Lower leg skin (tissue), 4 donors: ENCODE data around the gene BMP8B. TPM values are rescaled to one million over a fixed set of nuclear protein-coding genes. Genes with fewer than 3 reads are reported as not detected.
"Not testable (repeated sequence)": the region's sequence is repeated elsewhere in the genome, so short reads cannot be mapped to it uniquely, and the experiment has no call there.

ENCODE experiments used
- DNase-seq, 2 donors: peaks; one replicate each; pipeline ENCODE4 v3.0.0-alpha.2; 2019; ENCODE audit warnings: low spot score in 2 of 2
- H3K4me3 ChIP-seq: fragments of 200-600 bp; sonication (generic); 2 replicates; pipeline ENCODE4 v1.5.1; 2017; ENCODE audit warnings: mild to moderate bottlenecking, low read depth; ENCODE audit not compliant: poor library complexity, severe bottlenecking
- CTCF ChIP-seq, 3 donors: fragments of 450-650 bp; IDR thresholded peaks; one replicate each; pipeline ENCODE4 v1.5.1; 2016; ENCODE audit warnings: antibody characterized with exemption in 3 of 3, mild to moderate bottlenecking in 3 of 3, moderate library complexity in 2 of 3
- POLR2A ChIP-seq, 2 donors: fragments of 450-650 bp; IDR thresholded peaks; one replicate each; pipeline ENCODE4 v1.6.1; 2016 to 2017; ENCODE audit warnings: antibody characterized with exemption in 2 of 2, mild to moderate bottlenecking in 1 of 2, moderate library complexity in 1 of 2
- WGBS, 2 donors: methylation state at CpG; one replicate each; pipeline ENCODE4 v1.1.5; 2018; 5-methylcytosine and 5-hydroxymethylcytosine counted together
- intact Hi-C: fragments of 100-400 bp; cut with DNase I; formaldehyde crosslinking; loops from one replicate; pipeline ENCODE4 v1.15.0; 2023; ENCODE audit warnings: low total_unique reads
- total RNA-seq, 4 donors: library from RNA; depleted of rRNA; stranded (reverse); fragments of >200 nt; gene quantifications; one replicate each; pipeline ENCODE4 v1.1.0, GENCODE V29; 2016

Gene BMP8B
- total RNA-seq, 4 donors from 2014 or later: 1.1 to 2.2 (median 1.5) TPM

- H3K4me3 ChIP-seq: no peak overlapping the region
- TF ChIP-seq POLR2A (IDR thresholded peaks at IDR 0.05) (no peak), CTCF (IDR thresholded peaks at IDR 0.05) (no peak)
- intact Hi-C loops: no loop called here
- WGBS, 2 donors: 75 to 92% methylated on average over 11 of the region's 11 CpGs
- DNase-seq: no peak
Observed at GRCh38 chr1:39787468-39787867, 1.2 kb downstream of the BMP8B start.

- intact Hi-C loops, H3K4me3 ChIP-seq, DNase-seq: not testable (repeated sequence)
- WGBS, 2 donors: 88 to 100% methylated on average over 4 to 5 of the region's 5 CpGs
Observed at GRCh38 chr1:39787108-39787375, 1.6 kb downstream of the BMP8B start.

GRCh38 chr1:39786303-39787107 is 2.2 kb downstream of the BMP8B start:
- intact Hi-C loops, DNase-seq, H3K4me3 ChIP-seq: not testable (repeated sequence)
- WGBS, 2 donors: 84 to 86% methylated on average over 7 to 8 of the region's 12 CpGs

GRCh38 chr1:39782685-39783084 is 6.0 kb downstream of the BMP8B start:
- DNase-seq, intact Hi-C loops, H3K4me3 ChIP-seq: not testable (repeated sequence)
- WGBS, 2 donors: 89 to 92% methylated on average over 10 of the region's 10 CpGs

GRCh38 chr1:39782103-39782502 is 6.6 kb downstream of the BMP8B start:
- intact Hi-C loops: no loop called here
- 86 to 93% methylated on average over 6 of the region's 6 CpGs for WGBS, 2 donors
- no peak for DNase-seq
- TF ChIP-seq CTCF (IDR thresholded peaks at IDR 0.05): no peak
- no peak for TF ChIP-seq POLR2A (IDR thresholded peaks at IDR 0.05)
- H3K4me3 ChIP-seq: no peak overlapping the region

GRCh38 chr1:39781349-39781715 is 7.3 kb downstream of the BMP8B start:
- WGBS, 2 donors: 91 to 96% methylated on average over 2 of the region's 2 CpGs
- intact Hi-C loops: no loop called here
- no peak overlapping the region for H3K4me3 ChIP-seq
- no peak for DNase-seq
- TF ChIP-seq POLR2A (IDR thresholded peaks at IDR 0.05): no peak
- no peak for TF ChIP-seq CTCF (IDR thresholded peaks at IDR 0.05)

- no peak overlapping the region for H3K4me3 ChIP-seq
- no peak for DNase-seq
- intact Hi-C loops: no loop called here
- 89 to 93% methylated on average over 3 to 5 of the region's 5 CpGs for WGBS, 2 donors
- TF ChIP-seq CTCF (IDR thresholded peaks at IDR 0.05) (no peak), POLR2A (IDR thresholded peaks at IDR 0.05) (no peak)
Observed at GRCh38 chr1:39779821-39780220, 8.8 kb downstream of the BMP8B start.
